ENCODE data around the gene CASP8AP2. TPM values are rescaled to one million over a fixed set of nuclear protein-coding genes. Genes with fewer than 3 reads are reported as not detected.

The CASP8AP2 gene
- total and polyA plus RNA-seq, 11 donors, result 4.4 to 16.2 (median 11.8) TPM

DNA sequence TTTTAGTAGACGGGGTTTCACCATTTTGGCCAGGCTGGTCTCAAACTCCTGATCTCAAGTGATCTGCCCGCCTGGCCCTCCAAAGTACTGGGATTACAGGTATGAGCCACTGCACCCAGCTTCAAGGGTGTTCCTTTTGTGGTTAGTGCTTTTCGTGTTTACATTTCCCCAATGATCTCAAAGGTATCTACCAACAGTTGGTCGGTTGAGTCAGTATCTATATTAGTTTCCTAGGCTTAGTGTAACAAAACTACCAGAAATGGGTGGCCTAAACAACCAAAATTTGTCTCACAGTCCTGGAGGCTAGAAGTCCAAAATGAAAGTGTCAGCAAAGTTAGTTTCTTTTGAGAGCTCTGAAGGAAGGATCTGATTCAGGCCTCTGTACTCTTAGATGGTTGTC is 30.1 kb downstream of the CASP8AP2 start:
- TF ChIP-seq POLR2A (IDR thresholded peaks at IDR 0.05), result no peak
- TF ChIP-seq, protein P1, sequence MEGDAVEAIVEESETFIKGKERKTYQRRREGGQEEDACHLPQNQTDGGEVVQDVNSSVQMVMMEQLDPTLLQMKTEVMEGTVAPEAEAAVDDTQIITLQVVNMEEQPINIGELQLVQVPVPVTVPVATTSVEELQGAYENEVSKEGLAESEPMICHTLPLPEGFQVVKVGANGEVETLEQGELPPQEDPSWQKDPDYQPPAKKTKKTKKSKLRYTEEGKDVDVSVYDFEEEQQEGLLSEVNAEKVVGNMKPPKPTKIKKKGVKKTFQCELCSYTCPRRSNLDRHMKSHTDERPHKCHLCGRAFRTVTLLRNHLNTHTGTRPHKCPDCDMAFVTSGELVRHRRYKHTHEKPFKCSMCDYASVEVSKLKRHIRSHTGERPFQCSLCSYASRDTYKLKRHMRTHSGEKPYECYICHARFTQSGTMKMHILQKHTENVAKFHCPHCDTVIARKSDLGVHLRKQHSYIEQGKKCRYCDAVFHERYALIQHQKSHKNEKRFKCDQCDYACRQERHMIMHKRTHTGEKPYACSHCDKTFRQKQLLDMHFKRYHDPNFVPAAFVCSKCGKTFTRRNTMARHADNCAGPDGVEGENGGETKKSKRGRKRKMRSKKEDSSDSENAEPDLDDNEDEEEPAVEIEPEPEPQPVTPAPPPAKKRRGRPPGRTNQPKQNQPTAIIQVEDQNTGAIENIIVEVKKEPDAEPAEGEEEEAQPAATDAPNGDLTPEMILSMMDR (IDR thresholded peaks at IDR 0.05), result no peak
- no peaks in the 10 kb centered on the region for H3K9me3 ChIP-seq
- ATAC-seq, result no peak
- intact Hi-C loops (cut with DNase I), result no loop called here
- no peaks in the 10 kb centered on the region for H3K27me3 ChIP-seq
- H3K4me3 ChIP-seq, result no peak overlapping the region
- H3K4me1 ChIP-seq, result no peaks in the 10 kb centered on the region
- H3K27ac ChIP-seq, result no peak overlapping the region
- 92 to 97% (median 96%) methylated on average over 4 of the region's 4 CpGs for WGBS, 4 donors
- DNase-seq, result no peak
- peaks cover 0 to 100% (median 97%) of the 10 kb centered on the region in 9 donors for H3K36me3 ChIP-seq

DNA sequence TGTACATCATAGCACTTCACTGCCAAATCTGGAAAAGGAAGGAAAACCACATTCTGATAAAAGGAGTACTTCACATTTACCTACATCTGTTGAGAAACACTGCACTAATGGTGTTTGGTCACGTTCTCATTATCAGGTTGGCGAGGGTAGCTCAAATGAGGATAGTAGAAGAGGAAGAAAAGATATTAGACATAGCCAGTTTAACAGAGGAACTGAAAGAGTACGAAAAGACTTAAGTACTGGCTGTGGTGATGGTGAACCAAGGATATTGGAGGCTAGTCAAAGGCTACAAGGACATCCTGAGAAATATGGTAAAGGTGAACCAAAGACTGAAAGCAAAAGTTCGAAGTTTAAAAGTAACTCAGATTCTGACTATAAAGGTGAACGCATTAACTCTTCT is 32.6 kb downstream of the CASP8AP2 start:
- H3K36me3 ChIP-seq, result peaks cover 0 to 100% (median 93%) of the 10 kb centered on the region in 9 donors
- DNase-seq (no peak), ATAC-seq (no peak)
- H3K27ac ChIP-seq, result no peak overlapping the region
- intact Hi-C loops (cut with DNase I), result no loop called here
- H3K4me1 ChIP-seq, result no peaks in the 10 kb centered on the region
- H3K4me3 ChIP-seq, result no peak overlapping the region
- no peak for TF ChIP-seq POLR2A (IDR thresholded peaks at IDR 0.05)
- TF ChIP-seq, protein P1 (IDR thresholded peaks at IDR 0.05), result no peak
- 94 to 97% (median 95%) methylated on average over 5 of the region's 5 CpGs for WGBS, 4 donors
- H3K9me3 ChIP-seq, result peaks cover 0 to 6% (median 0%) of the 10 kb centered on the region in 12 donors
- no peaks in the 10 kb centered on the region for H3K27me3 ChIP-seq

DNA sequence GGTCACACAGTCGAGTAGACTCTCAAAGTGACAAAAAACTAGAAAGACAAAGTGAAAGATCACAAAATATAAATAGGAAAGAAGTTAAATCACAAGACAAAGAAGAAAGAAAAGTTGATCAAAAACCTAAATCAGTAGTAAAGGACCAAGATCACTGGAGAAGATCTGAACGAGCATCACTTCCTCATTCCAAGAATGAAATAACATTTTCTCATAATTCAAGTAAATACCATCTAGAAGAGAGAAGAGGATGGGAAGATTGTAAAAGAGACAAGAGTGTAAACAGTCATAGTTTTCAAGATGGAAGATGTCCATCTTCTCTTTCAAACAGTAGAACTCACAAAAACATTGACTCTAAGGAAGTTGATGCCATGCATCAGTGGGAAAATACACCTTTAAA is 33.0 kb downstream of the CASP8AP2 start:
- TF ChIP-seq POLR2A (IDR thresholded peaks at IDR 0.05), result no peak
- TF ChIP-seq, protein P1 (IDR thresholded peaks at IDR 0.05), result no peak
- H3K9me3 ChIP-seq, result peaks cover 0 to 6% (median 0%) of the 10 kb centered on the region in 12 donors
- DNase-seq, result no peak
- no peaks in the 10 kb centered on the region for H3K4me1 ChIP-seq
- 88 to 94% (median 93%) methylated on average over 2 of the region's 2 CpGs for WGBS, 4 donors
- no peak overlapping the region for H3K4me3 ChIP-seq
- H3K36me3 ChIP-seq, result peaks cover 0 to 100% (median 93%) of the 10 kb centered on the region in 9 donors
- intact Hi-C loops (cut with DNase I), result no loop called here
- H3K27ac ChIP-seq, result no peak overlapping the region
- no peak for ATAC-seq
- no peaks in the 10 kb centered on the region for H3K27me3 ChIP-seq

GRCh38 chr6:89866024-89866678 is 36.5 kb downstream of the CASP8AP2 start:
- intact Hi-C loops (cut with DNase I), result no loop called here
- H3K27ac ChIP-seq, result no peak overlapping the region
- TF ChIP-seq, protein P1 (IDR thresholded peaks at IDR 0.05), result no peak
- no peak for TF ChIP-seq POLR2A (IDR thresholded peaks at IDR 0.05)
- ATAC-seq (no peak), DNase-seq (no peak)
- WGBS, 4 donors, result 93 to 97% (median 96%) methylated on average over 6 of the region's 6 CpGs
- H3K27me3 ChIP-seq, result no peaks in the 10 kb centered on the region
- peaks cover 0 to 6% (median 0%) of the 10 kb centered on the region in 12 donors for H3K9me3 ChIP-seq
- H3K4me1 ChIP-seq, result no peaks in the 10 kb centered on the region
- no peak overlapping the region for H3K4me3 ChIP-seq
- H3K36me3 ChIP-seq, result peaks cover 0 to 96% (median 80%) of the 10 kb centered on the region in 9 donors

All from heart left ventricle (tissue), 16 donors.